ENCODE results near the gene E2F7.
A peak's percentile ranks its signal among the peaks of the same experiment; 100 is the strongest.

The E2F7 gene

DNA sequence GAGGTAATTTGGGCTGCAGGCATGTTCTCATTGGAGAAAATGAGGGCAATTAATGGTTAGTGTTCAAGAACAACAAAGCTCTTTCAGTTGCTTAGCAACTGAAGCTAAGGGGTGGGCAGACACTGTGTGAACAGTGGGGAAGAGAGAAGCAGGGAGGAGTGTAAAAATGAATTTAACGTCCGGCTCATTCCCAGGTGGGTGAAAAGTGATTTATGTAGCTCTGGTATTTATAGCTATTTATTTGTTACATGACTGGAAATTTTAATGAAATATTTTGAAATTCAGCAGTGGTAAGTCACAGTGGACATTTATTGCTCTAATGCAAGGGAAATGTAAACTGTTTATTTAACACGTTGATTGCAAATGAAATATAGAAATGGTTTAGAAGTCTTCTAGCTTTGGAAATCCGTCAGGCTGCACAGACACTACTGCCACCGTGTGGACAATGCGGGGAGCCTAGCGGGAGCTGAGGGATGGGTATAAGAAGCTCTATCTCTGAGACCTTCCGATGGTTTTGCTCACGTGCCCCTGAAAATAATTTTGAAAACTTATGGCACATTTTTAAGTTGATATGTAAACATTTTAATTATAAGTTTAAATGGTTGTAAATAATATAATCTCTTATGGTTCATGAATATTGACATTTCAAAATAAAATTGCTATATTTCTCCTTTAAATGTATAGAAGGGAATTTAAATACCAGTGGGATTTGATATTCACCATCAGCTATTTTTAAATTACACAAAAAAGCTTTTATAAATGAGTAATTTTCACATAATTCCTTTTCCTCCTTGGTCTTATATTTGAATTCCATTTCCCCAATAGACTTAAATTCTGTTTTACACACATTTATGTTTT is 54.4 kb downstream of the E2F7 start:
- peak; percentile 60 for DNase-seq

DNA sequence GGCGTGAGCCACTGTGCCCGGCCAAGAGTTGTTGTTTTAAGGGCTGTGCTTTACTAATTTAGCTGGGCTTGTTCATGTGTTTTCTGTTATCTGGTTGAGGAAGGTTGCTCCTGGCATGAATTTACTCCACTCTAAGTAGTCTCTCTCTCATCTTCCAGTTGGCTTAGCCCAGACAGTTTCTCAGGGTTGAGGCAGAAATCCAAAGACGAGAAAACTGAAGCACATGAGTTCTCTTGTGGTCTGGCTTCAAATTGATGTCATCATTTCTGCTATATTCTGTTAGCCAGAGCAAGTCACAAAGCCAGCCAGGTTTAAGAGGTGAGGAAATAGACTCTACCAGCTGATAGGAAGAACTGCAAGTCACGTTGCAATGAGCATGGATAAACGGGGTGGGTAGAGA is 57.9 kb downstream of the E2F7 start:
- no peak for DNase-seq

GRCh38 chr12:77005611-77006098 is 59.7 kb downstream of the E2F7 start:
- DNase-seq: no peak

- DNase-seq: no peak
These were observed 61.5 kb downstream of the E2F7 start for GRCh38 chr12:77003914-77004313.

- DNase-seq: no peak
These were observed 62.1 kb downstream of the E2F7 start for GRCh38 chr12:77003246-77003645.

GRCh38 chr12:77002382-77002781 is 63.0 kb downstream of the E2F7 start:
- DNase-seq: no peak

- DNase-seq: no peak
These were observed 64.1 kb downstream of the E2F7 start for GRCh38 chr12:77001276-77001675.

- no peak for DNase-seq
These were observed 66.3 kb downstream of the E2F7 start for GRCh38 chr12:76998908-76999556.

DNA sequence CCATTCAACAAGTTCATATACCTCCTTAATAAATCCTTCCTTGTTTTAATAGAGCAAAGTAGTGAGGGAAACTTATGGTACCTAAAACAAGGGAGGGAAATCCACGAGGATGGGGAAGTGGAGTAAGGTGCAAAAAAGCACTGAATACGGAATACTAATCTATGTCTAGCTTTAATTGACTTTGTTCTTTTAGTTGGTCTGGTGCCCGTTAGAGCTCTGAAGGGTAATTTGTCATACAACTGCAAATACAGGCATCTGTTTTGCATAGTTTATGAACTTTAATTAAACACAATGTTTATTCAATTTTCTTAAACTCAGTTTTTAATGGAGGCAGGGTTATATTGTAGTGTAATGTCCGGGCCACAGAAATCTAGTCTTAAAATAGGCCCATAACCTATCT is 67.0 kb downstream of the E2F7 start:
- DNase-seq: no peak

GRCh38 chr12:76997011-76997780 is 68.2 kb downstream of the E2F7 start:
- DNase-seq: no peak

GRCh38 chr12:76990716-76991115 is 74.7 kb downstream of the E2F7 start:
- DNase-seq: no peak

GRCh38 chr12:76984566-76984965 is 80.8 kb downstream of the E2F7 start:
- DNase-seq: no peak

DNA sequence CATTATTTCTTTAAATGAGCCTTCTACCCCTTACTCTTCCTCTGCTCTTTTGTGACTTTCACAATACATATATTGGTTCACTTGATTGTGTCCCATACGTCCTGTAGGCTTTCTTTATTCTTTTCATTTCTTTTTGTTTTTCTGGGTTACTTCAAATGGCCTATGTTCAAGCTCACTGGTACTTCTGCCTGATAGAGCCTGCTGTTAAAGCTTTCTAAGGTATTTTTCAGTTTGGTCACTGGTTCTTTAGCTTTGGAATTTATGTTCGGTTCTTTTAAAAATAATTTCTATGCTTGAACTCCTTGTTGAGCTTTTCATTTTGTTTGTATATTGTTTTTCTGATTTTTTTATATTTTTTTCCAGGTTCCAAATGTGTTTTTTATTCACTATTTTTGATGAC is 81.9 kb downstream of the E2F7 start:
- DNase-seq: no peak

DNA sequence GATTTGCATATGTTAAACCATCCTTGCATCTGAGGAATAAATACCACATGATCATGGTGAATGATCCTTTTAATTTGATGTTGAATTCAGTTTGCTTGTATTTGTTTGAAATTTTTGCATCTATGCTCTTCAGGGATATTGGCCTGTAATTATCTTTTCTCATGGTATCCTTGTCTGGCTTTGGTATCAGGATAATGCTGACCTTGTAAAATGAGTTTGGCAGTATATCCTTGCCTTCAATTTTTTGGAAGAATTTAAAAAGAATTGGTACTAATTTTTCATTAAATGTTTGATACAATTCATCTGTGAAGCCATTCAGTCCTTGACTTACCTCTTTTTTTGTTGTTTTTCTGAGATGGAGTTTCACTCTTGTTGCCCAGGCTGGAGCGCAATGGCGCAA is 85.2 kb downstream of the E2F7 start:
- DNase-seq: no peak

DNA sequence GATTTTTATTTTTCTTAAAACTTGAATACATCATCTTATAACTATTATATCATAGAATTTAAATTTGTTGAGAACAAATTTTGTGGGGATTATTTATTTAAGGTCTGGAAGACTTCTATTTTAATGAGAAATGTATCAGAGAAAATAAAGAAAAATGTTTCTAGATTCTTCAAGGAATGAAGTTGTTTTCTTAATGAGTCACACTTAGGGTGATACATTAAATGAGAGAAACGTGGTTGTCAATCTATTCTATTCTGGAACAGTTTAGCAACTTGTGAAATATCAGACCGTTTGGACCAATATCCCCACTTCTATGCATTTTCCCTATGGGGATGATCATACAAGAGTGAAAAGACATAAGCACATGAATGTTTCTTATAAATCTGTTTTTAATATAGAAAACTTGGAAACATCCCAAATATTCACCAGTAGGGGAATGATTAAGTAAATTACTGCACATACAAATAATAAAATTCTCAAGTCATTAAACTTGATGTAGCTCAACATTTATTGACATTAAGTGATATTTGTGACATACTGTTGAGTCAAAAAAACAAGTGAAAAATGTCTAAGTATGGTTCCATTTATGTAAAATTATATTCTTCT is 88.5 kb downstream of the E2F7 start:
- DNase-seq: no peak

Data from CD4-positive, alpha-beta T cell treated with Interleukin-21 for 1 hour (primary cell).